HepG2 (cell line): ENCODE results near the gene MFN2. TPM values are rescaled to one million over a fixed set of nuclear protein-coding genes. Genes with fewer than 3 reads are reported as not detected.

Experiments
- ADNP ChIP-seq: sonication (generic); formaldehyde crosslinking; IDR thresholded peaks from 2 replicates; pipeline ENCODE4 v1.4.0; 2020; ENCODE audit warnings: missing genetic modification reagents
- AKNA ChIP-seq: sonication (generic); formaldehyde crosslinking; IDR thresholded peaks from 2 replicates; pipeline ENCODE4 v1.4.0; 2020; ENCODE audit warnings: missing genetic modification reagents, borderline replicate concordance
- EEA1 ChIP-seq: sonication (generic); formaldehyde crosslinking; IDR thresholded peaks from 2 replicates; pipeline ENCODE4 v1.5.1; 2020; ENCODE audit warnings: mild to moderate bottlenecking, missing genetic modification reagents, borderline replicate concordance
- ERF ChIP-seq: IDR thresholded peaks from 2 replicates; pipeline ENCODE4 v1.6.1; 2018; ENCODE audit warnings: missing biosample characterization, missing genetic modification reagents
- NFIC ChIP-seq: IDR thresholded peaks from 2 replicates; pipeline ENCODE4 v1.6.1; 2012; ENCODE audit warnings: mild to moderate bottlenecking, low read length, inconsistent platforms
- NRL ChIP-seq: sonication (generic); formaldehyde crosslinking; IDR thresholded peaks from 2 replicates; pipeline ENCODE4 v1.5.0; 2020; ENCODE audit warnings: missing genetic modification reagents, mild to moderate bottlenecking, moderate library complexity, borderline replicate concordance
- RBM39 ChIP-seq: fragments of 200-400 bp; formaldehyde crosslinking; IDR thresholded peaks from one replicate; pipeline ENCODE4 v1.6.1; 2018; ENCODE audit warnings: antibody characterized with exemption, mild to moderate bottlenecking, low read depth, low read length; ENCODE audit not compliant: poor library complexity, severe bottlenecking
- REL ChIP-seq: sonication (generic); formaldehyde crosslinking; conservative IDR thresholded peaks from 2 replicates; pipeline ENCODE4 v1.8.0; 2022; ENCODE audit warnings: mild to moderate bottlenecking, missing genetic modification reagents, moderate library complexity
- ZBTB3 ChIP-seq: sonication (generic); formaldehyde crosslinking; IDR thresholded peaks from 2 replicates; pipeline ENCODE4 v1.4.0; 2020; ENCODE audit warnings: low read depth, mild to moderate bottlenecking, moderate library complexity, missing genetic modification reagents, borderline replicate concordance
- ZFY ChIP-seq: sonication (generic); formaldehyde crosslinking; IDR thresholded peaks from 2 replicates; pipeline ENCODE4 v1.4.0; 2020; ENCODE audit warnings: missing genetic modification reagents
- ZNF160 ChIP-seq: sonication (generic); formaldehyde crosslinking; IDR thresholded peaks from 2 replicates; pipeline ENCODE4 v1.8.0; 2022; ENCODE audit warnings: mild to moderate bottlenecking, inconsistent platforms, missing genetic modification reagents
- ZNF703 ChIP-seq: sonication (generic); formaldehyde crosslinking; IDR thresholded peaks from 2 replicates; pipeline ENCODE4 v1.5.1; 2020; ENCODE audit warnings: missing genetic modification reagents, mild to moderate bottlenecking, moderate library complexity, borderline replicate concordance
- ZNF800 ChIP-seq: sonication (generic); formaldehyde crosslinking; IDR thresholded peaks from 2 replicates; pipeline ENCODE4 v1.4.0; 2020; ENCODE audit warnings: missing genetic modification reagents
- polyA plus RNA-seq, 8 experiments: library from polyadenylated mRNA; depleted of rRNA in 3 of 8; stranded (reverse) in 7 of 8; unstranded in 1 of 8; fragments of >200 nt; fragmentation: Illumina TruSeq in 4 of 8; extraction: Trizol in 4 of 8; gene quantifications; 2 replicates each; pipeline versions ENCODE4 v1.2.1 to v1.2.3, GENCODE V29; 2011 to 2016; ENCODE audit warnings: low read depth in 4 of 8, missing spikeins in 1 of 8, mixed read lengths in 1 of 8; ENCODE audit not compliant: insufficient read depth in 1 of 8
- total RNA-seq, 5 experiments: library from RNA; depleted of rRNA; stranded (reverse); fragments of >200 nt; fragmentation: Illumina TruSeq; extraction: Trizol; gene quantifications; 2 replicates each; pipeline ENCODE4 v1.2.3, GENCODE V29; 2016; ENCODE audit warnings: low read depth in 1 of 5
- TF ChIP-seq, protein P1 (sequence below): sonication (generic); formaldehyde crosslinking; IDR thresholded peaks from 2 replicates; pipeline ENCODE4 v1.5.0; 2020; ENCODE audit warnings: mild to moderate bottlenecking, missing genetic modification reagents
- TF ChIP-seq, protein P2 (sequence below), 2 experiments: sonication (generic) in 1 of 2; formaldehyde crosslinking in 1 of 2; IDR thresholded peaks; 2 replicates each; pipeline versions ENCODE4 v1.4.0 to v1.6.1; 2018 to 2020; ENCODE audit warnings: missing genetic modification reagents in 2 of 2, borderline replicate concordance in 1 of 2, low read depth in 1 of 2, mild to moderate bottlenecking in 1 of 2, missing biosample characterization in 1 of 2
- TF ChIP-seq, protein P3 (sequence below): sonication (generic); formaldehyde crosslinking; IDR thresholded peaks from 2 replicates; pipeline ENCODE4 v1.8.1; 2023; ENCODE audit warnings: mild to moderate bottlenecking, moderate library complexity, missing genetic modification reagents

Gene MFN2
- total and polyA plus RNA-seq, 2 of the 13 experiments (the other 11 are each of a cell fraction or from before 2014, with no cell fraction given): 38.7 to 60.9 TPM

GRCh38 chr1:11979851-11980675 is at the start of gene MFN2 (continued):
- TF ChIP-seq ZBTB3 (no peak), ZFY (CRISPR knock-in tag) (peak; percentile 86), ZNF703 (CRISPR knock-in tag) (no peak), ZNF800 (CRISPR knock-in tag) (0 out of 2 replicates have a peak, but pooled peaks have one; percentile 64), NRL (CRISPR knock-in tag) (peak; percentile 21; the same call in 1 of the 2 replicates), REL (CRISPR knock-in tag) (0 out of 2 replicates have a peak, but pooled peaks have one; percentile 76), ZNF160 (CRISPR knock-in tag) (peak; percentile 75), ADNP (CRISPR knock-in tag) (no peak), NFIC (no peak), RBM39 (no peak), AKNA (CRISPR knock-in tag) (0 out of 2 replicates have a peak, but pooled peaks have one; percentile 77), EEA1 (no peak; the same call in 1 of the 2 replicates), ERF (CRISPR knock-in tag) (peak; percentile 85)
- TF ChIP-seq, protein P1, sequence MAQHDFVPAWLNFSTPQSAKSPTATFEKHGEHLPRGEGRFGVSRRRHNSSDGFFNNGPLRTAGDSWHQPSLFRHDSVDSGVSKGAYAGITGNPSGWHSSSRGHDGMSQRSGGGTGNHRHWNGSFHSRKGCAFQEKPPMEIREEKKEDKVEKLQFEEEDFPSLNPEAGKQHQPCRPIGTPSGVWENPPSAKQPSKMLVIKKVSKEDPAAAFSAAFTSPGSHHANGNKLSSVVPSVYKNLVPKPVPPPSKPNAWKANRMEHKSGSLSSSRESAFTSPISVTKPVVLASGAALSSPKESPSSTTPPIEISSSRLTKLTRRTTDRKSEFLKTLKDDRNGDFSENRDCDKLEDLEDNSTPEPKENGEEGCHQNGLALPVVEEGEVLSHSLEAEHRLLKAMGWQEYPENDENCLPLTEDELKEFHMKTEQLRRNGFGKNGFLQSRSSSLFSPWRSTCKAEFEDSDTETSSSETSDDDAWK (CRISPR knock-in tag): no peak
- TF ChIP-seq, protein P2, sequence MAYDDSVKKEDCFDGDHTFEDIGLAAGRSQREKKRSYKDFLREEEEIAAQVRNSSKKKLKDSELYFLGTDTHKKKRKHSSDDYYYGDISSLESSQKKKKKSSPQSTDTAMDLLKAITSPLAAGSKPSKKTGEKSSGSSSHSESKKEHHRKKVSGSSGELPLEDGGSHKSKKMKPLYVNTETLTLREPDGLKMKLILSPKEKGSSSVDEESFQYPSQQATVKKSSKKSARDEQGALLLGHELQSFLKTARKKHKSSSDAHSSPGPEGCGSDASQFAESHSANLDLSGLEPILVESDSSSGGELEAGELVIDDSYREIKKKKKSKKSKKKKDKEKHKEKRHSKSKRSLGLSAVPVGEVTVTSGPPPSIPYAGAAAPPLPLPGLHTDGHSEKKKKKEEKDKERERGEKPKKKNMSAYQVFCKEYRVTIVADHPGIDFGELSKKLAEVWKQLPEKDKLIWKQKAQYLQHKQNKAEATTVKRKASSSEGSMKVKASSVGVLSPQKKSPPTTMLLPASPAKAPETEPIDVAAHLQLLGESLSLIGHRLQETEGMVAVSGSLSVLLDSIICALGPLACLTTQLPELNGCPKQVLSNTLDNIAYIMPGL (CRISPR knock-in tag; IDR thresholded peaks at IDR 0.05; ENCODE audit: borderline replicate concordance in 1 of 2, low read depth in 1 of 2): peak; percentile 47 to 77; a peak in 3 of 4 replicates
- TF ChIP-seq, protein P3, sequence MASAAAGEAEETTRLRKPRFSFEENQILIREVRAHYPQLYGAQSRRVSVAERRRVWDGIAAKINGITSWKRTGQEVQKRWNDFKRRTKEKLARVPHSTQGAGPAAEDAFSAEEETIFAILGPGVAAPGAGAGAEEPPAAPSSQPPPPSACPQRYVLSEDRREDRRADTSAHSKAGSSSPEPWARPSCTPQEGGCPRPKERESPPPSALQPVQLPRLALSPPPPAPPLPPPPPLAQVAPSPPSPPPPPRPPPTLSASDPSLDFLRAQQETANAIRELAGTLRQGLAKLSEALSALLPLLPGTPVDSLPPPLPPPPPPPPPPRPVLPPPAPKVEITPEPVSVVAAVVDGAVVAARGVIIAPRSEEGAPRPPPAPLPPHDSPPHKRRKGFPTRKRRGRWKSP (CRISPR knock-in tag): peak; percentile 93
